Endothelial cell of umbilical vein (primary cell): Measurements from ENCODE around the gene PACSIN2. TPM values are rescaled to one million over a fixed set of nuclear protein-coding genes. Genes with fewer than 3 reads are reported as not detected.
"Not testable (repeated sequence)": the region's sequence is repeated elsewhere in the genome, so short reads cannot be mapped to it uniquely, and the experiment has no call there.

Source experiments
- BruUV-seq: library from RNA; stranded (reverse); fragments of 400-500 nt; replicated peaks from 2 replicates; lab custom pipeline; 2021; lab: Mats Ljungman, UMichigan
- CTCF ChIA-PET: fragments of 300-600, 350-600 bp; sonication (Branson Sonifier 250); formaldehyde crosslinking; loops from one replicate; lab custom pipeline; 2021; ENCODE audit warnings: antibody characterized with exemption, inconsistent platforms; lab: Charles Lee
- POLR2A ChIA-PET: fragments of 300-600, 350-600 bp; sonication (Branson Sonifier 250); formaldehyde crosslinking; loops from one replicate; lab custom pipeline; 2021; ENCODE audit warnings: antibody characterized with exemption, inconsistent platforms; lab: Charles Lee
- DNase-seq: peaks from one replicate; pipeline ENCODE4 v3.0.0-alpha.2; 2011; ENCODE audit warnings: low read depth, low spot score
- FAIRE-seq: peaks from 2 replicates; lab custom pipeline; 2011; peaks lifted over from hg19 to GRCh38; lab: Jason Lieb, UNC
- H2AFZ ChIP-seq: 2 replicates; pipeline ENCODE4 v1.6.0; 2012; ENCODE audit warnings: low read depth, low read length, control low read depth, inconsistent platforms
- H3K27ac ChIP-seq: 2 replicates; pipeline ENCODE4 v1.5.1; 2011; ENCODE audit warnings: low read depth, mild to moderate bottlenecking, control low read depth, low read length, moderate library complexity; ENCODE audit not compliant: insufficient read depth
- H3K27me3 ChIP-seq, 2 experiments: 2 replicates each; pipeline versions ENCODE4 v1.6.0 to v1.6.1; 2011; ENCODE audit warnings: low read length in 2 of 2, mixed read lengths in 1 of 2; ENCODE audit not compliant: control insufficient read depth in 2 of 2, insufficient read depth in 2 of 2
- H3K36me3 ChIP-seq, 2 experiments: 2 replicates in 1 of 2; 3 replicates in 1 of 2; pipeline ENCODE4 v1.5.1; 2011; ENCODE audit warnings: low read length in 2 of 2, mild to moderate bottlenecking in 1 of 2, moderate library complexity in 1 of 2; ENCODE audit not compliant: control insufficient read depth in 2 of 2, insufficient read depth in 2 of 2; ENCODE audit errors: extremely low read depth in 1 of 2
- H3K4me1 ChIP-seq: 3 replicates; pipeline ENCODE4 v1.5.1; 2011; ENCODE audit warnings: mild to moderate bottlenecking, low read length; ENCODE audit not compliant: control insufficient read depth, insufficient read depth; ENCODE audit errors: extremely low read depth
- H3K4me2 ChIP-seq: 2 replicates; pipeline ENCODE4 v1.6.1; 2011; ENCODE audit warnings: low read length, control low read depth, mixed read lengths; ENCODE audit not compliant: insufficient read depth
- H3K4me3 ChIP-seq, 3 experiments: fragments of 200-600 bp in 1 of 3; sonication (generic), shearing (Covaris generic) in 1 of 3; replicated peaks in 1 of 3; 2 replicates each; pipeline ENCODE4 v1.5.1; 2011 to 2016; ENCODE audit warnings: control low read depth in 3 of 3, low read length in 3 of 3, mild to moderate bottlenecking in 2 of 3, inconsistent platforms in 1 of 3, low read depth in 1 of 3, moderate library complexity in 1 of 3; ENCODE audit not compliant: insufficient read depth in 1 of 3
- H3K79me2 ChIP-seq: 2 replicates; pipeline ENCODE4 v1.6.0; 2012; ENCODE audit warnings: low read length, inconsistent platforms; ENCODE audit not compliant: control insufficient read depth, insufficient read depth
- H3K9ac ChIP-seq: replicated peaks from 2 replicates; pipeline ENCODE3; 2011; ENCODE audit warnings: low read length, control low read depth; ENCODE audit not compliant: insufficient read depth; ENCODE audit errors: extremely low read depth
- H3K9me1 ChIP-seq: replicated peaks from 3 replicates; pipeline ENCODE4 v1.6.0; 2011; ENCODE audit warnings: mild to moderate bottlenecking, low read length; ENCODE audit not compliant: control insufficient read depth, insufficient read depth; ENCODE audit errors: extremely low read depth
- H3K9me3 ChIP-seq: replicated peaks from 2 replicates; pipeline ENCODE4 v1.5.1; 2012; ENCODE audit warnings: low read length, inconsistent platforms; ENCODE audit not compliant: control insufficient read depth, insufficient read depth
- H4K20me1 ChIP-seq: replicated peaks from 2 replicates; pipeline ENCODE3; 2011; ENCODE audit warnings: mild to moderate bottlenecking, low read length; ENCODE audit not compliant: control insufficient read depth, insufficient read depth; ENCODE audit errors: extremely low read depth
- EZH2 ChIP-seq: IDR thresholded peaks from 2 replicates; pipeline ENCODE4 v1.6.1; 2012; ENCODE audit warnings: borderline replicate concordance, low read depth, mild to moderate bottlenecking, moderate library complexity, low read length, inconsistent platforms; ENCODE audit not compliant: severe bottlenecking
- FOS ChIP-seq: IDR thresholded peaks from 2 replicates; pipeline ENCODE4 v1.6.1; 2011; ENCODE audit warnings: mild to moderate bottlenecking, low read length, moderate library complexity, borderline replicate concordance; ENCODE audit not compliant: insufficient read depth
- GATA2 ChIP-seq: IDR thresholded peaks from 2 replicates; pipeline ENCODE4 v1.7.0; 2011; ENCODE audit warnings: low read depth, mild to moderate bottlenecking, moderate library complexity, mixed read lengths, low read length; ENCODE audit not compliant: insufficient read length, insufficient read depth
- JUN ChIP-seq: IDR thresholded peaks from 2 replicates; pipeline ENCODE4 v1.6.1; 2011; ENCODE audit warnings: borderline replicate concordance, low read depth; ENCODE audit not compliant: insufficient read length, insufficient read depth
- MYC ChIP-seq: IDR thresholded peaks from one replicate; pipeline ENCODE4 v1.6.1; 2011; ENCODE audit warnings: mild to moderate bottlenecking, low read depth, low read length
- POLR2A ChIP-seq: IDR thresholded peaks from 2 replicates; pipeline ENCODE4 v1.6.1; 2012; ENCODE audit warnings: low read depth, mild to moderate bottlenecking, control low read depth, low read length
- POLR2AphosphoS5 ChIP-seq: IDR thresholded peaks from 2 replicates; pipeline ENCODE4 v1.6.1; 2012; ENCODE audit warnings: low read depth, mild to moderate bottlenecking, control low read depth, low read length, moderate library complexity; ENCODE audit not compliant: insufficient read depth
- dilution Hi-C: fragments of 300-500 bp; cut with MboI; formaldehyde crosslinking; loops from one replicate; pipeline ENCODE4 v1.15.0; 2019; ENCODE audit warnings: low sequenced_read_pairs; ENCODE audit not compliant: extremely low pct_ligation_motif_present
- intact Hi-C: fragments of 100-400 bp; cut with micrococcal nuclease; formaldehyde crosslinking; loops from one replicate; pipeline ENCODE4 v1.10.0; 2022
- polyA plus RNA-seq, 4 experiments: library from polyadenylated mRNA; depleted of rRNA in 3 of 4; stranded (reverse) in 3 of 4; unstranded in 1 of 4; fragments of >200 nt; gene quantifications; 2 replicates each; pipeline versions ENCODE4 v1.2.1 to v1.2.3, GENCODE V29; 2011 to 2012; ENCODE audit warnings: missing spikeins in 1 of 4
- total RNA-seq: library from RNA; stranded (reverse); gene quantifications from 2 replicates; pipeline ENCODE4 v1.2.3, GENCODE V29; 2021
- TF ChIP-seq, protein P1 (sequence below), 2 donors: IDR thresholded peaks; 1 replicate in 1 of 2; 2 replicates in 1 of 2; pipeline ENCODE4 v1.5.1; 2011; ENCODE audit warnings: low read length in 2 of 2, mild to moderate bottlenecking in 2 of 2, moderate library complexity in 2 of 2, control low read depth in 1 of 2, inconsistent platforms in 1 of 2, low read depth in 1 of 2; ENCODE audit not compliant: insufficient read depth in 1 of 2; ENCODE audit errors: extremely low read depth in 1 of 2
- TF ChIP-seq, protein P2 (sequence below): IDR thresholded peaks from 2 replicates; pipeline ENCODE4 v1.6.1; 2011; ENCODE audit not compliant: insufficient read depth, insufficient read length

PACSIN2 gene
- total and polyA plus RNA-seq, 2 donors (not counting 3 experiments of a cell fraction or from before 2014, with no cell fraction given), result 46.2 to 64.5 TPM

DNA sequence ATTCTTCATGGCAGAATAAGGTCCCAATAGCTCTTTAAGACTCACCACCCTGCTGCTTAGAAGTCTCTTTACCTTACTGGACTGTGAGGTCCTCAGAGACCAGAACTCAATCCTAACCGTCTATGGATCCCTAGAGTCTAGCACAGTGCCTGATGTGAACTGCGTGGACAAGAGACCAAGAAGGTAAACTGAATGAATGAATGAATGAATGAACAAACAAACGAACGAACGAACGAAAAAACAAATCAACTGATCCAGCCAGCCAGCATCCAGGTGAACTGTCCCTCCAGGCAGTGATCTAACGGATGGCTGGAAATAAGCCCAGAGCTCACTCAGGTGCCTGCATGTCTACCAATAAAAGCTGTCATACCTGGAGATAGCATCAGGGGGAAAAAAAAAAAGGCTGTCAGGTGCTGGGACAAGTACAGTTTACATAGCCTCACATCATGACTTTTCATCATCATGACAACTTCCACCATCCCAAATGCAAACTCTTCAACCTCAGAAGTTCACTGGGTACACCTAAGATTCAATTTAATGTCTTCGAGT, 59.8 kb downstream of the PACSIN2 start:
- POLR2A ChIA-PET, result no interaction called here
- Histone ChIP-seq H4K20me1 (no peaks in the 10 kb centered on the region), H3K4me2 (no peak overlapping the region), H3K4me3 (no peak overlapping the region), H2AFZ (no peak overlapping the region), H3K27me3 (no peaks in the 10 kb centered on the region), H3K79me2 (peaks cover 43% of the 10 kb centered on the region), H3K9me1 (no peaks in the 10 kb centered on the region), H3K27ac (no peak overlapping the region), H3K36me3 (no peaks in the 10 kb centered on the region), H3K9me3 (no peaks in the 10 kb centered on the region), H3K9ac (no peak overlapping the region), H3K4me1 (peaks cover 26% of the 10 kb centered on the region)
- no TSS peak for BruUV-seq
- DNase-seq (no peak), FAIRE-seq (no peak)
- dilution Hi-C loops (no loop called here), intact Hi-C loops (no loop called here)
- CTCF ChIA-PET, result no interaction called here
- no peak for TF ChIP-seq POLR2AphosphoS5
- TF ChIP-seq, protein P1, sequence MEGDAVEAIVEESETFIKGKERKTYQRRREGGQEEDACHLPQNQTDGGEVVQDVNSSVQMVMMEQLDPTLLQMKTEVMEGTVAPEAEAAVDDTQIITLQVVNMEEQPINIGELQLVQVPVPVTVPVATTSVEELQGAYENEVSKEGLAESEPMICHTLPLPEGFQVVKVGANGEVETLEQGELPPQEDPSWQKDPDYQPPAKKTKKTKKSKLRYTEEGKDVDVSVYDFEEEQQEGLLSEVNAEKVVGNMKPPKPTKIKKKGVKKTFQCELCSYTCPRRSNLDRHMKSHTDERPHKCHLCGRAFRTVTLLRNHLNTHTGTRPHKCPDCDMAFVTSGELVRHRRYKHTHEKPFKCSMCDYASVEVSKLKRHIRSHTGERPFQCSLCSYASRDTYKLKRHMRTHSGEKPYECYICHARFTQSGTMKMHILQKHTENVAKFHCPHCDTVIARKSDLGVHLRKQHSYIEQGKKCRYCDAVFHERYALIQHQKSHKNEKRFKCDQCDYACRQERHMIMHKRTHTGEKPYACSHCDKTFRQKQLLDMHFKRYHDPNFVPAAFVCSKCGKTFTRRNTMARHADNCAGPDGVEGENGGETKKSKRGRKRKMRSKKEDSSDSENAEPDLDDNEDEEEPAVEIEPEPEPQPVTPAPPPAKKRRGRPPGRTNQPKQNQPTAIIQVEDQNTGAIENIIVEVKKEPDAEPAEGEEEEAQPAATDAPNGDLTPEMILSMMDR (IDR thresholded peaks at IDR 0.05; ENCODE audit: extremely low read depth in 1 of 2, insufficient read depth in 1 of 2, low read depth in 1 of 2, low read length in 2 of 2), result no peak
- no peak for TF ChIP-seq JUN
- TF ChIP-seq POLR2A, result no peak
- no peak for TF ChIP-seq GATA2
- TF ChIP-seq FOS, result no peak
- no peak for TF ChIP-seq MYC
- no peak for TF ChIP-seq EZH2
- TF ChIP-seq, protein P2, sequence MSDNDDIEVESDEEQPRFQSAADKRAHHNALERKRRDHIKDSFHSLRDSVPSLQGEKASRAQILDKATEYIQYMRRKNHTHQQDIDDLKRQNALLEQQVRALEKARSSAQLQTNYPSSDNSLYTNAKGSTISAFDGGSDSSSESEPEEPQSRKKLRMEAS, result no peak

DNA sequence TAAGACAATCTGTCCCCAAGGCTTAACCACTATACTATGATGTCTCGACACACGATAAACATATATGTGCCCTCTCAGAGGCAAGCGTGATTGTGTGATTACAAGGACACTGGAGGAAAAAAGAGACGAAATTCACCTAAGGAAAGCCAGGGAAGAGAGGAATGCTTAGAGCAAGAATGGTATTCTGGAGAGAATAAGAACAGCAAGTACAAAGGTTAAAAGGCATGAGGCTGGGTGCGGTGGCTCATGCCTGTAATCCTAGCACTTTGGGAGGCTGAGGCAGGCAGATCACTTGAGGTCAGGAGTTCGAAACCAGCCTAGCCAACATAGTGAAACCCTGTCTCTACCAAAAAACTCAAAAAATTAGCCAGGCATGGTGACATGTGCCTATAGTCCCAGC, 61.2 kb downstream of the PACSIN2 start:
- H3K4me3 ChIP-seq, H3K27me3 ChIP-seq, intact Hi-C loops, FAIRE-seq, dilution Hi-C loops, H3K9me3 ChIP-seq, H3K36me3 ChIP-seq, H2AFZ ChIP-seq, H3K27ac ChIP-seq, DNase-seq, H3K4me2 ChIP-seq, H4K20me1 ChIP-seq, H3K9me1 ChIP-seq, POLR2A ChIA-PET, H3K9ac ChIP-seq, BruUV-seq: not testable (repeated sequence)
- H3K4me1 ChIP-seq, result peaks cover 19% of the 10 kb centered on the region
- peaks cover 37% of the 10 kb centered on the region for H3K79me2 ChIP-seq
- CTCF ChIA-PET, result interaction anchor here (1.1 kb wide), 1 partner anchor 11 kb away, joined by 3 read pairs; no protein-coding TSS in a partner anchor
